Anterior cingulate cortex (tissue), 58 donors: ENCODE results near the gene B4GALNT4.
"Not testable (repeated sequence)": the region's sequence is repeated elsewhere in the genome, so short reads cannot be mapped to it uniquely, and the experiment has no call there.

ENCODE experiments used
- DNase-seq, 58 donors: peaks; one replicate each; lab custom pipeline; 2025; lab: John Stamatoyannopoulos, UW

The B4GALNT4 gene

GRCh38 chr11:358129-358800 lies 11.0 kb upstream of the B4GALNT4 start:
- DNase-seq: no peak

DNA sequence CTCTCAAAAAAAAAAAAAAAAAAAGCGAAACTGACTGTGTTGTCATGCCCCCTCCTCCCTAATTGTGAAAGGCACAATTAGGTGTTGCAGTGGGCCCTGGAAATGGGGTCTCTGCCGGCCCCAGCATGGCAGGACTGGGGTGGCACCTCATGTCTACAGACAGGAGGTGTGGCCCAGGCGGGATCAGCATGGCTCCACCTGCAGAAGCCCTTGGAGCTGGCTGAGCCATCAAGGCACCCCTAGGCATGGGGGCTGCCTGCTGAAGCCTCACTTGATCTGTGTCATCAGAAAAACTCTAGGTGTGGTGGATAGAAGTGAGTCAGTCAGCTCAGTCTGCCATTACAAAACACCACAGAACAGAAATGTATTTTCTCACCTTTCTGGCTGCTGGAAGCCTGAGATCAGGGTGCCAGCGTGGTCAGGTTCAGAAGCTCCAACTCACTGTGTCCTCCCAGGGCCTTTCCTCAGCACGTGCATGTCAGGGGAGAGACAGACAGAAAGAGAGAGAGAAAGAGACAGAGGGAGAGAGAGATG lies 10.1 kb upstream of the B4GALNT4 start:
- DNase-seq: no peak

- DNase-seq: no peak
Observed at GRCh38 chr11:360326-361280, 8.7 kb upstream of the B4GALNT4 start.

GRCh38 chr11:362642-363442 lies 6.5 kb upstream of the B4GALNT4 start:
- DNase-seq: no peak

DNA sequence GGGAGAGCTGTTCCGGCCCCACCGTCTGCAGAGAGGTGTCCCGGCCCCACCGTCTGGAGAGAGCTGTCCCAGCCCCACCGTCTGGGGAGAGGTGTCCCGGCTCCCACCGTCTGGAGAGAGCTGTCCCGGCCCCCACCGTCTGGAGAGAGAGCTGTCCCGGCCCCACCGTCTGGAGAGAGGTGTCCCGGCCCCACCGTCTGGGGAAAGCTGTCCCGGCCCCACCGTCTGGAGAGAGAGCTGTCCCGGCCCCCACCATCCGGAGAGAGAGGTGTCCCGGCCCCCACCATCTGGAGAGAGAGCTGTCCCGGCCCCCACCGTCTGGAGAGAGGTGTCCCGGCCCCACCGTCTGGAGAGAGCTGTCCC lies 5.9 kb upstream of the B4GALNT4 start:
- not testable (repeated sequence) for DNase-seq

- no peak for DNase-seq
Observed at GRCh38 chr11:363948-364761, 5.1 kb upstream of the B4GALNT4 start.

DNA sequence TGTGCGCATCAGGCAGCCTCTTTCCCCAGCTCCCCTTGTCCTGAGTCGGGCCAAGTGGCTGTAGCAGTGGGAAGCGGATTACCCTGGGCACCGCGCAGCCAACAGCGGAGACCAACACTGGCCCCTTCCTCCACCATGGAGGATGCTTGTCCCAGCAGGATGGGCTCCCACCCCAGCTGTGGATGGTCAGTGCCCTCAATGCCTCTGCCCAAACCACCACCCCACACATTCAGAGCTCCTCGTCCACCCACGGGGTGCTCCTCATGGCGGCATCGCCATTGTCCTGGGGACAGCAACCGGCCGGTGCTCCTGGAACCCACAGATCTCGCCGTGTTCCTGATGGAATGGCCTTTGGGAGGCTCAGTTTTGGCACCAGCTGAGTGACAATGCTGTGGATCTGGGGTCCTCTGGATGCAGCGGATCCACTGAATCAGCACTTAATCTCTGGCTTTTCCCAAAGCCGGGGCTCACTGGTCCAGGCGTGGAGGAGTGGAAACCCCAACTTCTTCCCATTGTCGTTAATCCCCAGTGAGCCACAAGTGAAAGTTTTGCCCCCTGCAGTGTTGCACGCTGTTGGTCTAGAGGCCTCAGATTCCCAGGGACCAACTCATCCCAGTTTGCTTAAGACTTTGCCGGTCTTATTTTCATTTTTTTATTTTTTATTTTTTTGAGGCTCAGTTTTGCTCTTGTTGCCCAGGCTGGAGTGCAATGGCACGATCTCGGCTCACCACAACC lies 4.1 kb upstream of the B4GALNT4 start:
- DNase-seq: no peak

DNA sequence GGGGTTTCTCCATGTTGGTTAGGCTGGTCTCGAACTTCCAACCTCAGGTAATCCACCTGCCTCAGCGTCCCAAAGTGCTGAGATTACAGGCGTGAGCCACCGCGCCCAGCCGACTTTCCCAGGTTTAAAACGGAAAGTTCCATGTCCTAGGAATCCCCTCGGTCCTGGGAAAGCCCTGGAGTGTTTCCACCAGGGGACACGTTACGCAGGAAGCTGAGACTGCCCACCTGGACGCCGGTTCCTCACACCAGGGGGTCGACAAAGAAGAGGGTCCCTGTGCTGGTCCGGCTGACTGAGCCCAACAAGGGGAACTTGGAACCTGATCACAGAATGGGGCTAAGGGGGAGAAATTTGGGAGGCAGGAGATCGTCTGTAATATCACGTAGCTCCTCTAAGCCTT lies 3.5 kb upstream of the B4GALNT4 start:
- DNase-seq: no peak

GRCh38 chr11:367956-368413 lies 1.3 kb upstream of the B4GALNT4 start:
- no peak for DNase-seq

DNA sequence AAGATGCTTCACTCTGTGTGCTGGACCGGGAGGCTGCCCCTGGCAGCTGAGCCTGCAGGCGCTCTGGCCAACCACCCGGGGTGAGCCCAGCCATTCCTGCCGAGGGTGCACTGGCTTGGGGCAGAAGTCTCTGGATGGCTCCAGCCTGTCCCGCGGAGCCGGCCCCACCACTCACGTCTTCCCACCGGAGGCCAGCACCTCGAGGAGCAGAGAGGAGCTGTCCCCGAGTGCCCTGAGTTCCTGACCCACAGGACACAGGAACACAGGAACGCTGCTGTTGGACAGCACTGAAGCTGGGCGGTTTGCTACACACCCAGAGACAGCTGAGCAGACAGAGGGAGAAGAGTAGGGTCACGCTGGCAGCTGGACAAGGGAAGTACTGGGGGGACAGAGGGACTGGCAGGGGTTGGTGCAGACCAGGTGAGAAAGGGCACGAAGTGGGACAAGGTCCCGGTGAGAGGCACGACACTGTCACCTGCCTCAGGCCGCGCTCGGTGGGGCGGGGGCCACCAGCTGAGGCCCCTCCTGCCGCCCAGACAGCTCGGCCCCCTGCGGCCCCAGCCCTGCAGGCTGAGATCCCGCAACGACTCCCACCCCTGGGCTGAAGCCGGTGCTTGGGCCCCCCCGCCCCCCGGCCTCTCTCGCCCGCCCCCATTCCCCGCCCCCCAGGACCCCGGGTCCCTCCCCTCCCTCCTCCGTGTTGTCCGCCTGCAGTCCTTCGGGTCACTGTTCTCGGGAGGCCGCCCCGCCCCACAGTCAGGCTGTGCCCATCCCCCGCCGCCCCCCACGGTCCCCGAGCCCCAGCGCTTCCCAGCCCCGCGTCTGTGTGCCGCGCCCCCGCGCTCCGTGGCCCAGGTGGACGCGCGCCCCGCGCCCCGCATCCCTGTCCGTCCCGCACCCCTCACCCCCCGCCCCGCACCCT lies 624 bp upstream of the B4GALNT4 start:
- DNase-seq: peak in 3 of 58 donors; percentile 16 to 57 (median 42)

DNA sequence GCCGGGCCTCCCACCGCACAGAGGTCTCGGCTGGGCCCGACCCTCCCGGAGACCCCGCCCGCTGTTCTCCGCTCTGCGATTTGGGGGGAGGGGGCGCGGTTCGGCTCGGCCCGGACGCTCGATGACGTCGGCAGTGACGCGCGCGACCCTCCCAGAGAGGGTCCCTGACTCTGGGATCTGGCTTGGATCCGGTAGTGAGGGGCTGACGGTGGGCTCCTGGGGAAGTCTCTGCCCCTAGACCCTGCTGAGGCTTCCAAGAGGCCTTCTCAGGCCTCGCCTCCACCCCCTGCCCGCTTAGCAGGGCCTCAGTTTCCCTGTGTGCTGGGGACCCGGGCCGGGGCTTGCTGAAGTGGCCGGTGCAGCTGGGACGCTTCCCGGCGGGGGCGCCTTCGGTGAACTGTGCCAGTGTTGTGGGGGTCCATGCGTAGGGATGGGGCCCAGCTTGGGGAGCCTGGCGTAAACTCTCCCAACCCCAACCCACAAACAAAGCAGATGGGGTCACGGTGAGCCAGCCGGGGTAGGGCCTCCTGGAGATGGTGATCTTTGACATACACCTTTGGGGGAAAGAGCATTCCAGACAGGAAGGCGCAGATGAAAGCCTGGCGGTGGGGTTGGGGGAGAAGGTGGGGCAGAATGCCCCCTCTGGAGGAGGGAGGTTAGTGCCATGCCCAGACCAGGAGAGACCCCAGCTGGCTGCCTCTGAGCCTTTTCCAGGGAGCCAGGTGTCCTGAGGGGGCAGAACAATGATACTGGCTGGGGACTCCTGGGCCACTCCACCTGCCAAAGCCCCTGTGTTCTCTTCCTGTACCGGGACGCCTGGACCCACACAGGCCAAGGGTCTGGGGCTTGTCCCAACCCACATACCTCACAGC lies 1.0 kb downstream of the B4GALNT4 start:
- DNase-seq: peak in 1 of 58 donors; percentile 33

DNA sequence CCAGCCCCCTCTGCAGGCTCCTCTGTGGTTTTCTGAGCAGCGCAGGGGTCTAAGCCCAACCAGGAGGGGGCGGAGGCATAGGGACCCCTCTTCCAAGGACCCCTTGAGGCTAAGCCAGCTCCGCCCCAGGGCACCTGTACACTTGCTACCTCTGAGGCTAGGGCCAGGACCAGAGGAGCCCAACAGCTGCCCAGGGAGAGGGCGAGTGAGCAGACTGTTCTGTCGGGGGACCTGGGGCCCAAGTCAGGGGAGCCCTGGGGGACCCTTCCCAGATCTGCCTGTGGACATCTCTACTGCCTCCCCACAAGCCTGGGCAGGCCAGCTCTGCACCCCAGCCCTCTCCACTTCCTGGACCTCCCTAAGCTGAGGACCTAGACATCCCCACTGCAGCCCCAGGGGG lies 1.8 kb downstream of the B4GALNT4 start:
- no peak for DNase-seq

- no peak for DNase-seq
Observed at GRCh38 chr11:371716-372590, 2.7 kb downstream of the B4GALNT4 start.

DNA sequence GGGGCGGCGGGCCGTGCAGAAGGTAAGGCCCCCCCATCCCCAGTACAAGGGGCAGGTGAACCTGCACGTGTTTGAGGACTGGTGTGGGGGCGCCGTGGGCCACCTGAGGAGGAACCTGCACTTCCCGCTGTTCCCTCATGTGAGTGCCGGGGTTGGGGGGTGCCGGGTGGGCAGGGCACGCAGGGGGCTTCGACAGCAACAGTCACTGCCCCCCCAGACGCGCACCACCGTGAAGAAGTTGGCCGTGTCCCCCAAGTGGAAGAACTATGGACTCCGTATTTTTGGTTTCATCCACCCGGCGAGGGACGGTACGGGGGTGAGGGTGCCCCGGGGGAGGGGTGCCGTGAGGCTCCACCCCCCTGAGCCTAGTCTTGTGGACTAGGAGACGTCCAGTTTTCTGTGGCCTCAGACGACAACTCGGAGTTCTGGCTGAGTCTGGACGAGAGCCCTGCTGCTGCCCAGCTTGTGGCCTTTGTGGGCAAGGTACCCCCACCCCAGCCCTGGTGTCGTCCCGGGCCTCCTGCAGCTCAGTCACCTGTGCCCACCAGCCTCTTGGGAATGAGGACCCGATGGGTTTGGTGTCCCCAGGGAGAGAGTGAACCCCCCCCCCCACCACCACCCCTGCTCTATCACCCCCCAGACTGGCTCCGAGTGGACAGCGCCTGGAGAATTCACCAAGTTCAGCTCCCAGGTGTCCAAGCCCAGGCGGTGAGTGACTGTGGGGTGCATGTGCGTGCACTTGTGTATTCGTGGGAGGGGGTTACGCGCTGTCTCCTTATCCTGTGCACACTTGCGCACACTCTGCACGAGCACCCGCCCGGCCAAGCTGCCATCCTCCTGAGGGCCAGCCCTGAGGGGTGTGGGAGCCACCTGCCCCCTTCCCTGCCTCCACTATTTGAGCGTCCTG lies 3.8 kb downstream of the B4GALNT4 start:
- DNase-seq: no peak
